ENCODE measurements around the gene SNAPC5.

The SNAPC5 gene

GRCh38 chr15:66535056-66535455 lies 37.5 kb upstream of the SNAPC5 start:
- Histone ChIP-seq H3K79me2 (ENCODE audit: insufficient read depth, low read length) (no peaks in the 10 kb centered on the region), H2AFZ (ENCODE audit: low read depth, low read length, severe bottlenecking) (no peak overlapping the region), H3K9me2 (replicated peaks; ENCODE audit: insufficient read depth, low read length) (no peaks in the 10 kb centered on the region), H3K27ac (ENCODE audit: low read depth, low read length) (no peak overlapping the region), H3K4me2 (ENCODE audit: low read depth, low read length, poor library complexity, severe bottlenecking) (no peak overlapping the region), H3F3A (ENCODE audit: insufficient read depth) (peaks cover 3% of the 10 kb centered on the region; the same call in 1 of the 2 replicates), H3K36me3 (ENCODE audit: low read length) (peaks cover 37% of the 10 kb centered on the region), H4K20me1 (ENCODE audit: low read depth, low read length) (0 out of 2 replicates have a peak, but pooled peaks cover 2% of the 10 kb centered on the region), H3K27me3 (ENCODE audit: low read length) (no peaks in the 10 kb centered on the region), H3K4me3 (ENCODE audit: insufficient read depth, low read length, poor library complexity, severe bottlenecking) (no peak overlapping the region), H3K9ac (ENCODE audit: low read length) (no peak overlapping the region), H3K9me3 (ENCODE audit: insufficient read depth, low read length) (no peaks in the 10 kb centered on the region)
- TF ChIP-seq EZH2phosphoT487 (conservative IDR thresholded peaks at IDR 0.05; ENCODE audit: low read length) (no peak), CTCF (IDR thresholded peaks at IDR 0.05; ENCODE audit: insufficient read depth, low read length, poor library complexity, severe bottlenecking) (no peak)

- Histone ChIP-seq H4K20me1 (ENCODE audit: low read depth, low read length) (no peaks in the 10 kb centered on the region; the same call in 1 of the 2 replicates), H3K27me3 (ENCODE audit: low read length) (no peaks in the 10 kb centered on the region), H3K36me3 (ENCODE audit: low read length) (peaks cover 32% of the 10 kb centered on the region; the same call in 1 of the 2 replicates), H3K9ac (ENCODE audit: low read length) (no peak overlapping the region), H2AFZ (ENCODE audit: low read depth, low read length, severe bottlenecking) (no peak overlapping the region), H3K9me2 (replicated peaks; ENCODE audit: insufficient read depth, low read length) (no peaks in the 10 kb centered on the region), H3K4me3 (ENCODE audit: insufficient read depth, low read length, poor library complexity, severe bottlenecking) (no peak overlapping the region), H3K4me2 (ENCODE audit: low read depth, low read length, poor library complexity, severe bottlenecking) (no peak overlapping the region), H3K9me3 (ENCODE audit: insufficient read depth, low read length) (no peaks in the 10 kb centered on the region), H3K79me2 (ENCODE audit: insufficient read depth, low read length) (no peaks in the 10 kb centered on the region; the same call in 1 of the 2 replicates), H3F3A (ENCODE audit: insufficient read depth) (no peaks in the 10 kb centered on the region), H3K27ac (ENCODE audit: low read depth, low read length) (no peak overlapping the region)
- TF ChIP-seq EZH2phosphoT487 (conservative IDR thresholded peaks at IDR 0.05; ENCODE audit: low read length) (no peak), CTCF (IDR thresholded peaks at IDR 0.05; ENCODE audit: insufficient read depth, low read length, poor library complexity, severe bottlenecking) (no peak)
Observed at GRCh38 chr15:66524838-66525237, 27.3 kb upstream of the SNAPC5 start.

- no peaks in the 10 kb centered on the region; the same call in 1 of the 2 replicates for H3K79me2 ChIP-seq (ENCODE audit: insufficient read depth, low read length)
Observed at GRCh38 chr15:66523926-66524325, 26.4 kb upstream of the SNAPC5 start.

More at GRCh38 chr15:66523926-66524325, 26.4 kb upstream of the SNAPC5 start:
- Histone ChIP-seq H3K4me3 (ENCODE audit: insufficient read depth, low read length, poor library complexity, severe bottlenecking) (no peak overlapping the region), H2AFZ (ENCODE audit: low read depth, low read length, severe bottlenecking) (no peak overlapping the region), H3K27ac (ENCODE audit: low read depth, low read length) (no peak overlapping the region), H3K4me2 (ENCODE audit: low read depth, low read length, poor library complexity, severe bottlenecking) (no peak overlapping the region), H4K20me1 (ENCODE audit: low read depth, low read length) (no peaks in the 10 kb centered on the region; the same call in 1 of the 2 replicates), H3K9me3 (ENCODE audit: insufficient read depth, low read length) (no peaks in the 10 kb centered on the region), H3K27me3 (ENCODE audit: low read length) (no peaks in the 10 kb centered on the region), H3K36me3 (ENCODE audit: low read length) (peaks cover 27% of the 10 kb centered on the region; the same call in 1 of the 2 replicates), H3F3A (ENCODE audit: insufficient read depth) (no peaks in the 10 kb centered on the region), H3K9me2 (replicated peaks; ENCODE audit: insufficient read depth, low read length) (no peaks in the 10 kb centered on the region), H3K9ac (ENCODE audit: low read length) (no peak overlapping the region)
- no peak for TF ChIP-seq CTCF (IDR thresholded peaks at IDR 0.05; ENCODE audit: insufficient read depth, low read length, poor library complexity, severe bottlenecking)
- TF ChIP-seq EZH2phosphoT487 (conservative IDR thresholded peaks at IDR 0.05; ENCODE audit: low read length) = no peak

Measured in SU-DHL-6 (cell line).